B cell (primary cell): ENCODE measurements around the gene VAV3.

Source experiments
- CTCF ChIP-seq: fragments of 200-600 bp; IDR thresholded peaks from one replicate; pipeline ENCODE4 v1.8.0; 2022; ENCODE audit warnings: antibody characterized with exemption, mild to moderate bottlenecking
- EZH2 ChIP-seq: IDR thresholded peaks from 2 replicates; pipeline ENCODE4 v1.6.1; 2012; ENCODE audit warnings: borderline replicate concordance, low read depth, mild to moderate bottlenecking, moderate library complexity, low read length; ENCODE audit not compliant: insufficient read depth, poor library complexity, severe bottlenecking

- TF ChIP-seq CTCF (no peak), EZH2 (no peak)
Observed at GRCh38 chr1:107930292-107930691, 34.7 kb downstream of the VAV3 start.
